ENCODE measurements around the gene MYBBP1A. TPM values are rescaled to one million over a fixed set of nuclear protein-coding genes. Genes with fewer than 3 reads are reported as not detected.
"Not testable (repeated sequence)": the region's sequence is repeated elsewhere in the genome, so short reads cannot be mapped to it uniquely, and the experiment has no call there.

Gene MYBBP1A
- total RNA-seq, 1 donor from 2014 or later, result 178 TPM

DNA sequence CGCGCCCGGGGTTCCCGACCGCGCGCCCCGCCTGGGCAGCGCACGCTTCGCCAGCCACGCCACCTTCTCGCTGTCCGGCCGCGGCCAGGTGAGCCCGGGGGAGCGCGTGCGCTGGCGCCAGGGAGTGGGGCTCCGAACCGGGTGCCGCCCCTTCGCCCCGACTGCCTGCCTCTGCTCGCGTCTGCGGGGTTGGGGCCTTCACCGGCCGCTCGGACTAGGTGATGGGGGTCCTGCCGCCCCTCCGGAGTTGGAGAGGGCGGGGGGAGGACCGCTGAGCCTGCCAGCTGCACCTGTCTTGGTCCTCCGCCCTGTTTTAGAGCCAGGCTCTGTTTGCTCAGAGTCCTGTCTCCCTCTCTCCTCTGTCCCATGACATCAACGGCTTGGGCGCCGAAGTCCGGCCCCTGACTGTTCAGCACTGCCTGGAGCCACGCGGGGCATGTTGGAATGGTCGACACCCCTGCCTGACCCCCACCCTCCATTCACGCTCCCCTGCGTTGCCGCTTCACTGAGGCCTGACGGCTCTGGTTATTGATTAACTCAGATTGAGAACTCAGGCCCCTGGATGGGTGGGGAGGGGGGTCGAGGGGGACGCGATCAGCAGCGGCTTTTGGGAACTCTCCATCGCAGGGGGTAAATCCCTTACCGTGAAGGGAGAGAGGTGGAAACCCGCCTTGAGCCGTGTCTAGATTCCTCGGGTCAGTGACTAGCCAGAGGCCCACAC, 29.9 kb upstream of the MYBBP1A start:
- H3K4me3 Mint-ChIP-seq, result no peak overlapping the region
- peaks cover 49% of the 10 kb centered on the region for H3K27me3 Mint-ChIP-seq
- DNase-seq, result no peak
- intact Hi-C loops (cut with micrococcal nuclease), result no loop called here
- H3K36me3 Mint-ChIP-seq (ENCODE audit: low read depth), result no peaks in the 10 kb centered on the region
- H3K27ac Mint-ChIP-seq, result no peak overlapping the region
- H3K9me3 Mint-ChIP-seq, result no peaks in the 10 kb centered on the region
- H3K4me1 Mint-ChIP-seq, result peaks cover 2% of the 10 kb centered on the region

DNA sequence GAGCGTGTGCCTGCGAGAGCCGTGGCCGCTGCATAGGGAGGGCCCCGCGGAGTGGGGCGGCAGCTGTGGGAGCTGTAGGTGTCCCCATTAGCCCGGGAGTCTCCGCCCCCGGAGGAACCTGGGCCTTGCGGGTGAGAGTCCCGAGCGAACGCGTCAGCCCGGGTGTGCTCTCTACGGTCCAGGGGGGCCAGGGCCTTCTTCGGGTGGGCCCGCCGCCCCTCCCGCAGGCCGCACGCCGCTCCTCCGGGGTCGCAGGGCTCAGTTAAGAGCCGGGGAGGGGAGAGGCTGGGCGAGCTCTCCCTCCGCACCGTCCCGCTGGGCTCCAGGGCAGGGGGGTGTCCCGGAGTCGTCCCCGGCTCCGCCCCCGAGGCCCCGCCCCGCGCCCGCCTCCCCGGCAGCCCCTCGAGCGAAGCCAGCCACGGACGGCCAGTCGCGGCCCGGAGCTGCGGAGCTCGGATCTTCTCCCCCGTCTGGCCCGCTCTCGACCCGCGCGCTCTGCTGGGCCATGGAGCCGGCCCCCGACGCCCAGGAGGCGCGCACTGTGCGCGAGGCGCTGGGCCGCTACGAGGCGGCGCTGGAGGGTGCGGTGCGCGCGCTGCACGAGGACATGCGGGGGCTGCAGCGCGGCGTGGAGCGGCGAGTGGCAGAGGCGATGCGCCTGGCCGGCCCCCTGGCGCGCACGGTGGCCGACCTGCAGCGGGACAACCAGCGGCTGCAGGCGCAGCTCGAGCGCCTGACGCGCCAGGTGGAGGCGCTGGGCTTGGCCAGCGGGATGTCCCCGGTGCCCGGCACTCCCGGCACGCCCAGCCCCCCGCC, 29.1 kb upstream of the MYBBP1A start, which contains the start of gene SMTNL2:
Gene SMTNL2, plus strand, starts transcription at position 429 of the 816 bp plus-strand sequence. Its CDS starts 77 bp downstream, at position 506.
- Mint-ChIP-seq H3K27ac (no peak within 1 kb of the TSS), H3K36me3 (ENCODE audit: low read depth) (no peaks in the 10 kb centered on the region), H3K4me3 (peak within 1 kb of the TSS; percentile 57), H3K27me3 (peaks cover 49% of the 10 kb centered on the region), H3K9me3 (no peaks in the 10 kb centered on the region), H3K4me1 (peaks cover 2% of the 10 kb centered on the region)
- DNase-seq, result no peak
- intact Hi-C loops (cut with micrococcal nuclease), result no loop called here

DNA sequence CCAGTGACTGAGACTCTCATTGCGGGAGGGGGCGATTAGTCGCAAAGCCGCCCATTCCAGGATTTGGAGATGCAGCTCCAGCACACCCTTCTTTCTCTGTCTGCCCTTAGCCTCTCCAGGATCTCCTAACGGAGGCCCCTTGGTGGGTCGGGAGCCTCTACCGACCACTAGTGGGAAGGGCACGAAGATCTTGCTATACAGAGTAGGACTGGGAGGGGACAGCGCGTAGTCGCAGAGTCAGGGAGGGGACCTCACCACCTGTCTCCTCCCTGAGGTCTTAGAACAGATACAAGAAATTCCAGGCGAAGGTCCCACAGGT, 28.6 kb upstream of the MYBBP1A start:
- peaks cover 2% of the 10 kb centered on the region for H3K4me1 Mint-ChIP-seq
- intact Hi-C loops (cut with micrococcal nuclease), result no loop called here
- no peak for DNase-seq
- no peaks in the 10 kb centered on the region for H3K9me3 Mint-ChIP-seq
- H3K27me3 Mint-ChIP-seq, result peaks cover 49% of the 10 kb centered on the region
- no peak overlapping the region for H3K27ac Mint-ChIP-seq
- H3K4me3 Mint-ChIP-seq, result peak overlapping the region; percentile 57
- no peaks in the 10 kb centered on the region for H3K36me3 Mint-ChIP-seq (ENCODE audit: low read depth)

DNA sequence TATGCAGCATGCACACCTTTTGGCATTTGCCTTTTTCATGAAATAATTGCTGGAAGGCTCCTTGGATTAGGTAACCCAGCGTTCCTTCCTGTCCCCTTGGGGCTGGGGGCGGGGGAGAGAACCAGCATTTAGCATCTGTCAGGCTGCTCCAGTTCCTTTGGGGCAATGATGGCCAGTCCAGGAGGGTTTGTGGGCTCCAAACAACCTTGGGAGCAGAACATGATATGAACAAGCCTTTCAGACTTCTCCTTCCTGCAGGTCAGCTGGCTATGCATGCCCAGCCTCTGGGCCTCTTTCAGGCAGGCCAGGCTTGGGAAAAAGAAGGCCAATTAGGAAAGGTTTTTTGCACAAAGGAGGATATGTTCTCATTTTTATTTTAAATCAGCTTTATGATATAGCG, 28.0 kb upstream of the MYBBP1A start:
- peaks cover 2% of the 10 kb centered on the region for H3K4me1 Mint-ChIP-seq

DNA sequence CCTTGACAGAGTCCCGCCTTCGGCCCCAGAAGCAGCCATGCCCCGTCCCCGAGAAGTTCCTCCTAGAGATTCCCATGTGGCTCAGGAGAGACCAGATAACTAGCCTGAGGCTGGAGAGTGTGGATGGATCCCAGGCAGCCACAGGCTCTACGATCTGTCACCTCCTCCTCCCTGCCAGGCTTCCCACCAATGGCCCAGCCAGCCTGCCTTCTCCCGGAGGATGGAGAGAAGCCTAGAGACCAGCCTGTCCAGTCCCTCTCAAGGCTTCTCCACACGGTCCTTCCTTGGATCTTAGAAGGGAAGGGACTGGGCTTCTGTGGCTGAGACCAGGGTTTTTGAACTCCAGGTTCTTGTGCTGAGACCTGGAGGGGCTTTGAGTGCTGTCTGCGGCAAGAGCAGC, 27.5 kb upstream of the MYBBP1A start:
- intact Hi-C loops (cut with micrococcal nuclease), result no loop called here
- peaks cover 45% of the 10 kb centered on the region for H3K27me3 Mint-ChIP-seq
- no peak overlapping the region for H3K4me3 Mint-ChIP-seq
- H3K4me1 Mint-ChIP-seq, result peaks cover 2% of the 10 kb centered on the region
- H3K9me3 Mint-ChIP-seq, result no peaks in the 10 kb centered on the region
- no peak for DNase-seq
- no peaks in the 10 kb centered on the region for H3K36me3 Mint-ChIP-seq (ENCODE audit: low read depth)
- no peak overlapping the region for H3K27ac Mint-ChIP-seq

More for the DNA sequence above, 28.0 kb upstream of the MYBBP1A start:
- Mint-ChIP-seq H3K36me3 (ENCODE audit: low read depth) (no peaks in the 10 kb centered on the region), H3K9me3 (no peaks in the 10 kb centered on the region), H3K4me3 (no peak overlapping the region), H3K27me3 (peaks cover 45% of the 10 kb centered on the region), H3K27ac (no peak overlapping the region)
- intact Hi-C loops (cut with micrococcal nuclease), result no loop called here
- no peak for DNase-seq

DNA sequence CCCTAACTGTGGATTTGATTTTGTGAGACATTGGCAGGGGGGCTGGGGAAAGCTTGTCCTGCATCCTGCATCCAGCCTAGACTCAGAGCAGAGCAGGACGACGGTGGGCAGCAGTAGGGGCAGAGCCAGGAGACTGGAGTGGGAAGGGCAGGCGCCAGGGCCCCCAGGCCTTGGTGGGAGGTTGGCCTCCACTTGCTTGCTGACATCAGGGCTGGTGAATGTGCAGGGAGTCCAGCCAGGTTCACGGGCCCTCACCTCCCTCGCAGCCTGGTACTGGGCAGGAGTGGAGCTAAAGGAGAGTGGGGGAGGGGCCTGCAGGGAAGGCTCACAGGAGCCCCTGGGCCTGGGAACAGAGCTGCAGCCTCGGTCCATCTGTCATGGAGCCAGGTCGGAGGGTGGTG, 26.9 kb upstream of the MYBBP1A start:
- no peak overlapping the region for H3K27ac Mint-ChIP-seq
- no peak for DNase-seq
- H3K36me3 Mint-ChIP-seq (ENCODE audit: low read depth), result no peaks in the 10 kb centered on the region
- intact Hi-C loops (cut with micrococcal nuclease), result no loop called here
- H3K4me1 Mint-ChIP-seq, result peaks cover 2% of the 10 kb centered on the region
- H3K9me3 Mint-ChIP-seq, result no peaks in the 10 kb centered on the region
- H3K4me3 Mint-ChIP-seq, result no peak overlapping the region
- H3K27me3 Mint-ChIP-seq, result peaks cover 45% of the 10 kb centered on the region

DNA sequence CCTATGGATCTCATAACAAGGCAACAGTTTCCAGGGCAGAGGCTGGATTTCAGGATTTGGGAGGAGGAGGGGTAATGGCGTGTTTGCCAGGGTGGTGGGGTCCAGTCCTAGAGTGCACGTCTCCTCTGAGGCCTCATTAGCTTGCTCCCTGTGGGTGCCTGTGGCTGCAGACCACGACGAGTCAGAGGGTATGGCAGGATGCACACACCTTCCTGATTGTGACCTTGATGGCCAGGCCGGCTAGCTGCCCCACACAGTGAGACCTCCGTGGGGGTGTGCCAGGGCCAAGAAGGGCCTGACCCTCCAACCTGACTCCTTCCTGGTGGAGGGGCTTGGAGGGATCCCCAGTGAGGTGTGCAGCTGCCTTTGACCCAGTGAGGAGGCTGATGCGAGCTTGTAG, 25.1 kb upstream of the MYBBP1A start:
- no peak overlapping the region for H3K4me3 Mint-ChIP-seq
- H3K9me3 Mint-ChIP-seq, result no peaks in the 10 kb centered on the region
- DNase-seq, result no peak
- peaks cover 32% of the 10 kb centered on the region for H3K27me3 Mint-ChIP-seq
- H3K27ac Mint-ChIP-seq, result no peak overlapping the region
- intact Hi-C loops (cut with micrococcal nuclease), result no loop called here
- H3K4me1 Mint-ChIP-seq, result peaks cover 2% of the 10 kb centered on the region
- H3K36me3 Mint-ChIP-seq (ENCODE audit: low read depth), result no peaks in the 10 kb centered on the region

DNA sequence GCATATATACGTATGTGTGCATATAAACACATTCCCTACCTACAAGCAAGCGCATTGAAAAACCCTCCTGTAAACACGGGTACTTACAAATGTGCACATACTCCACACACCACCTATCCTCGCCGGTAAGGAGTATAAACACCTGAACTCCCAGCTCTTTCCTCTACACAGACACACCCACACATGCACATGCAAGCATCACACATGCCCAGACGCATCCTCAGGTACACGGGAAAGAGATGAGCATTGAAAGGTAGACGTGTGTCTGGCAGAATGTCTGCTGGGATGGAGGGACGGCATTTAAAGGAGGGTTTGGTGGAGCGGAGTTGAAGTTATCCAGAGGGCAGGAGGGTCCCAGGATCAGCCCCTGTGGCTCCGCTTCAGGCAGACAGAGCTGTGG, 24.5 kb upstream of the MYBBP1A start:
- no peak overlapping the region for H3K4me3 Mint-ChIP-seq
- intact Hi-C loops (cut with micrococcal nuclease), result no loop called here
- H3K4me1 Mint-ChIP-seq, result peaks cover 2% of the 10 kb centered on the region
- H3K36me3 Mint-ChIP-seq (ENCODE audit: low read depth), result no peaks in the 10 kb centered on the region
- no peak for DNase-seq
- no peaks in the 10 kb centered on the region for H3K9me3 Mint-ChIP-seq
- peaks cover 29% of the 10 kb centered on the region for H3K27me3 Mint-ChIP-seq
- no peak overlapping the region for H3K27ac Mint-ChIP-seq

DNA sequence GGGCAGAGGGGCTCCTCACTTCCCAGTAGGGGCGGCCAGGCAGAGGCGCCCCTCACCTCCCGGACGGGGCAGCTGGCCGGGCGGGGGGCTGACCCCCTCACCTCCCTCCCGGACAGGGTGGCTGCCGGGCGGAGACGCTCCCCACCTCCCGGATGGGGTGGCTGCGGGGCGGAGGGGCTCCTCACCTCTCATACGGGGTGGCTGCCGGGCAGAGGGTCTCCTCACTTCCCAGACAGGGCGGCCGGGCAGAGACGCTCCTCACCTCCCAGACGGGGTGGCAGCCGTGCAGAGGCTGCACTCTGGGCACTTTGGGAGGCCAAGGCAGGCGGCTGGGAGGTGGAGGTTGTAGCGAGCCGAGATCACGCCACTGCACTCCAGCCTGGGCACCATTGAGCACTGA, 23.2 kb upstream of the MYBBP1A start:
- peaks cover 25% of the 10 kb centered on the region for H3K27me3 Mint-ChIP-seq
- H3K9me3 Mint-ChIP-seq; H3K36me3 Mint-ChIP-seq (ENCODE audit: low read depth); H3K27ac Mint-ChIP-seq; DNase-seq; H3K4me3 Mint-ChIP-seq; H3K4me1 Mint-ChIP-seq; intact Hi-C loops (cut with micrococcal nuclease): not testable (repeated sequence)

DNA sequence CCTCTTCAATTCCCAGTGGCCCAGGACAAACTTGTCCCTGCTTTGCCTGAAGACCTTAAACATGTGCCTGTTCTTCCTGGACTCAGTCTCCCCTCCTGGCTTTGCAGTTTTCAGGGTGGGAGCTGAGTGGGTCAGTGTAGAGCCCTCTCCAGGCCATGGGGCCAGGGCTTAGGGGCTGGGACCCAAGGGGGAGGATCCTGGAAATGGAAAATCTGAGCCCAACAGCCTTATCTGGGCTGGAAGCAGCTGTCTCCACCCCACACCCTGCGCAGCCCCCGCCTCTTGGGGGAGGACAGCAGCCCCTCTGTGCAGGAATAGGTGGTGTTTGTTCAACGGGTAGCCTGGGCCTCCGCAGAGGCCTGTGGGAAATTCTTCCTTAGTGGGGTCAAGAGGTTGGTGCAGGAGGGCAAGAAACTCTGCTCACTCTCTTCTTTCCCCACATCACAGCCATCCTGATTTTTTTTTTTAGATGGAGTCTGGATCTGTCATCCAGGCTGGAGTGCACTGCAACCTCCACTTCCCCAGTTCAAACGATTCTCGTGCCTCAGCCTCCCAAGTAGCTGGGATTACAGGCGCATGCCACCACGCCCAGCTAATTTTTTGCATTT, 22.3 kb upstream of the MYBBP1A start:
- Mint-ChIP-seq H3K27ac (no peak overlapping the region), H3K9me3 (no peaks in the 10 kb centered on the region), H3K36me3 (ENCODE audit: low read depth) (no peaks in the 10 kb centered on the region), H3K4me1 (peaks cover 16% of the 10 kb centered on the region), H3K4me3 (no peak overlapping the region), H3K27me3 (peaks cover 23% of the 10 kb centered on the region)
- no peak for DNase-seq
- intact Hi-C loops (cut with micrococcal nuclease), result no loop called here

DNA sequence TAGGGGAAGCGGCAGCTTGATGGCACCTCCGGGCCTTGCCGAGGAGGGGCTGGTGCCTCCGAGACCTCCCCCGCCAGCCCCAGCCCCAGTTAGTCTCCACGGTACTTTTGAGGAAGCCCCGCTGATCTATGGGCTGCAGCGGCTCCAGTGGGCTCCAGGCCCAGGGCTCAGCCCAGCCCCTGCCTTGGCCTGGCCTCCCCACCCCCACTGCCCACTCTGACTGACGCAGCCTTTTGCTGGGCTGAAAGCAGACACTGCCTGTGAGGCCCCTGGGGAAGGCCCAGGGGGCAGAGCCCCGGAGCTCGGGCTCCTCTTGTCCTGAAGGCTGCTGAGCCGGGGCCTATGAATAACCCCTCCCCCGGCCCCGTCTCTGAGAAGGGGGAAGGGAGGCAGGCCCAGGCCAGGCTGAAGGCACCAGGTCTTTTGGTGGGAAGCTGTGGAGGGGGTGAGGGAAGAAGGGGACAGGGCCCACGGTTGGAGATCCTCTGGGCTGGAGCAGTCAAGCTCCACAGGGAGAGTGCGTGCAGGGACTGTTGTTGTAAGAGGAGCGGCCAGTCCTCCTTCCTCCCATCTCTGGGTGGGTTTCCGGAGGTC, 21.6 kb upstream of the MYBBP1A start:
- no peaks in the 10 kb centered on the region for H3K36me3 Mint-ChIP-seq (ENCODE audit: low read depth)
- H3K27ac Mint-ChIP-seq, result no peak overlapping the region
- H3K27me3 Mint-ChIP-seq, result peaks cover 22% of the 10 kb centered on the region
- peaks cover 16% of the 10 kb centered on the region for H3K4me1 Mint-ChIP-seq
- no peak for DNase-seq
- intact Hi-C loops (cut with micrococcal nuclease), result no loop called here
- no peaks in the 10 kb centered on the region for H3K9me3 Mint-ChIP-seq
- H3K4me3 Mint-ChIP-seq, result no peak overlapping the region

DNA sequence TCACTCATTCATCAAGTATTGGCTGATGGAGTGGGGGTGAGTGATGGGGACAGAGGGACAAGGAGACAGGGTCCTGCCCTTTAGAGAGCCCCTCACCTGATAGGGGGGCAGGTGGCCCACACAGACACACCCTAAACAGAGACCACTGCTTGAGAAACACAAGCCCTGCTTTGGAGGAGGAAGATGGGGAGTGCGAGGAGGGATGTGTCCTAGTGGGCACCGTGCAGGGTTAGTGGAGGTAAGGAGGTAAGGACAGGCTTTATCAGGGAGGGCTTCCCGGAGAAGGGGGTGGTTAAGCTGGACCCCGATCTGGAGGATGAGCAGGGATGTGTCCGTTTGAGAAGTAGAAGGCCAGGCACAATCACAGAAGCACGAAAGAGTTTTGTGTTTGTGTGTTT, 21.0 kb upstream of the MYBBP1A start:
- intact Hi-C loops (cut with micrococcal nuclease), result no loop called here
- Mint-ChIP-seq H3K4me3 (no peak overlapping the region), H3K27ac (no peak overlapping the region), H3K4me1 (peaks cover 18% of the 10 kb centered on the region), H3K9me3 (no peaks in the 10 kb centered on the region), H3K27me3 (peaks cover 21% of the 10 kb centered on the region), H3K36me3 (ENCODE audit: low read depth) (no peaks in the 10 kb centered on the region)
- DNase-seq, result no peak

DNA sequence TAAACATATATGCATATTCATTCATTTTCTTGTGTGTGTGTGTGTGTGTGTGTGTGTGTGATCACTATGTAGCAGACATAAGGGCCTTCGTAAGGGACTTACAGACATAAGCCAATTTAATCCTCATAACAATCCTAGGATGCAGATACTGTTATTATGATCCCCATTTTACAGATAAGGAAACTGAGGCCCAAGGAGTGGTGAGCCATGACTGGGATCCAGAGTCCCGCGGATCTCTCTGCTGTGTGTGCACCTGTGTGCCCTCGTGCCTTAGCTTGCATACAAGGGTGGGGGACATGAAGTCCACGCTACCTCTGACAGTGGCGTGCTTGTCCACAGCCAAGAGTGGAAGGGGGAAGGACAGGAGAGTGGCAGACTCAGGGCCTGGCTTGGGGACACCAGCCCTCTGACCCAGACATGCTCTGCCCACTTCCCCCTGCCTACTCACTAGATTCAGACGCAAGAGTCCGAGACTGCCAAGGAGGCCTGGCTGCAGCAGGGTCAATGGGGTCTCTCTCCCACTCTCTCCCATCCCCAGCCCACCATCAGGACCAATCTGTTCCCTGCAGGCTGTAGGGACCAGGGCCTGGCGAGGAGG, 19.4 kb upstream of the MYBBP1A start:
- no peak overlapping the region for H3K4me3 Mint-ChIP-seq
- intact Hi-C loops (cut with micrococcal nuclease), result no loop called here
- peaks cover 22% of the 10 kb centered on the region for H3K4me1 Mint-ChIP-seq
- DNase-seq, result no peak
- H3K36me3 Mint-ChIP-seq (ENCODE audit: low read depth), result no peaks in the 10 kb centered on the region
- peaks cover 23% of the 10 kb centered on the region for H3K27me3 Mint-ChIP-seq
- no peak overlapping the region for H3K27ac Mint-ChIP-seq
- H3K9me3 Mint-ChIP-seq, result no peaks in the 10 kb centered on the region
